Left ventricle myocardium superior (tissue), 1 donor: ENCODE measurements around the gene LAMC3. TPM values are rescaled to one million over a fixed set of nuclear protein-coding genes. Genes with fewer than 3 reads are reported as not detected.
A peak's percentile ranks its signal among the peaks of the same experiment; 100 is the strongest.
"Not testable (repeated sequence)": the region's sequence is repeated elsewhere in the genome, so short reads cannot be mapped to it uniquely, and the experiment has no call there.

Source experiments
- ATAC-seq: fragments of 200-7000 bp; cut with Tn5 transposase; one replicate; pipeline ENCODE4 v1.9.1; 2020; ENCODE audit warnings: mild to moderate bottlenecking, moderate library complexity
- DNase-seq: peaks from one replicate; pipeline ENCODE4 v3.0.0-alpha.2; 2020
- intact Hi-C: fragments of 100-400 bp; cut with micrococcal nuclease; formaldehyde crosslinking; loops from one replicate; pipeline ENCODE4 v1.11.0; 2022
- total RNA-seq: library from RNA; stranded (reverse); fragmentation: NEBNext Ultra II Directional; extraction: Animal tissue kit (Norgen Biotek cat#: 25700); gene quantifications from one replicate; pipeline ENCODE4 v1.2.1, GENCODE V29; 2021
- donor health status: DM: no; HTN: yes; CAD: no; lungs with severe emphysema.

The LAMC3 gene
- total RNA-seq, 1 donor from 2014 or later = 0.07 TPM

DNA sequence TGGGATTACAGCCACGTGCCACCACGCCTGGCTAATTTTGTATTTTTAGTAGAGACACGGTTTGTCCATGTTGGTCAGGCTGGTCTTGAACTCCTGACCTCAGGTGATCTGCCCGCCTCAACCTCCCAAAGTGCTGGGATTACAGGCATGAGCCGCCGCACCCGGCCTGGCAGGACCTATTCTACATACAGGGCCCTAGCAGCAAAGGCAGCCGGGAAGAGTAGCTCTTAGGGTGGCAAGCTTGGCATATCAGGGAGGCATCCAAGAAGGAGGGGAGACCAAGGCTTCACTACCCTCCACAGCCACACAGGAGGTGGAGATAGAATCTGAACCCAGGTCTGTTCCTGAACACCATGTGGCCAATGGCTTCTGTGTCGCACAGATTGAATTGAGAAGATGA lies 8.4 kb upstream of the LAMC3 start:
- DNase-seq, intact Hi-C loops, ATAC-seq: not testable (repeated sequence)

DNA sequence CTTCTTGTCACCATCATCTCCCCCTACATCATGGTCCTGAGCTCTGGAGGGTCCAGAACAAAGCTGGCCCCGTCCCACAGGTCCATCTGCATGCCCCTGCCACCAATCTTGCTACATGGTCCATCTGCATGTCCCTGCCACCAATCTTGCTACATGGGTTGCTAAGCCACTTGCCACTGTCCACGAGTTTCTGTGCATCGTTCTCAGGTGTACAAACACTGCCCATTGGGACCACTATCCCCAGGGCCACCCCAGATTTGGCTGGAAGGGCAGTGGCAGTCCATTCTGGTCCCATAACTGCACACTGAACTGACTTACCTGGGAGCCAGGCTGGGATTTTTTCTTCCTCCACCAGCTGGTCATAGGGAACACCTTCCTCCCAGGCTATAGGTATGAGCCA lies 8.0 kb upstream of the LAMC3 start:
- DNase-seq (no peak), ATAC-seq (no peak)

DNA sequence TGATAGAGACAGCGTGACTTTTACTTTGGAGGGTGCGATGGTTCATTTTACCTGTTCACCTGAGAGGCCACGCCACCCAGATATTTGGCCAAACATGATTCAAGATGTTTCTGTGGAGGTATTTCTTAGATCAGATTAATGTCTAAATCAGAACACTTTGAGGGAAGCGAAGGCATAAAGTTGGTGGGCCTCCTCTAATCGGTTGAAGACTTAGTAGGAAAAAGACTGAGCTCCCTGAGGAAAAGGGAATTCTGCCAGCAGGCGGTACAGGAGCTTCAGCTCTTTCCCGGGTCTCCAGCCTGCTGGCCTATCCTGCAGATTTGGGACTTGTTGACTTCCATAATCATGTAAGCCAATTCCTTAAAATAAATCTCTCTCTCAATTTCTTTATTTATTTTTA lies 7.0 kb upstream of the LAMC3 start:
- intact Hi-C loops = no loop called here
- DNase-seq (no peak), ATAC-seq (no peak)

More for the DNA sequence above, 8.0 kb upstream of the LAMC3 start:
- intact Hi-C loops = no loop called here

DNA sequence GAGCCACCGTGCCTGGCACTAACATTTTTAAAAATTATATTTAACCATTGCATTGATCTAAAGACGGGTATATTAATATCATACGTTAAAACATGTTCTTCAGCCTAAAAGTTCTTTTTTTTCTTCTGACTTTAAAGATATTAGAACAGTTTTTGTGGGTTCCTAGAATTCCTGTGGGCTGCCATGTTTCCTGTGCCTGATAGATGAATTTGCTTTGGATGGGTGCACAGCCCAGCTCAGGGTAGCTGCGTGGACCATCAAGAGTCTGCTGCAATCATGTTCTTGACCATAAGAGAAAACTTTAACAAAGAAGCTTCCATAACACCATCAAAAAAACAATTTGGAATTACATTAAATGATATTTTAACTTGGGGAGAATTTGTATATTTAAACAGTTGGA lies 2.4 kb upstream of the LAMC3 start:
- intact Hi-C loops = no loop called here
- ATAC-seq (no peak), DNase-seq (no peak)

DNA sequence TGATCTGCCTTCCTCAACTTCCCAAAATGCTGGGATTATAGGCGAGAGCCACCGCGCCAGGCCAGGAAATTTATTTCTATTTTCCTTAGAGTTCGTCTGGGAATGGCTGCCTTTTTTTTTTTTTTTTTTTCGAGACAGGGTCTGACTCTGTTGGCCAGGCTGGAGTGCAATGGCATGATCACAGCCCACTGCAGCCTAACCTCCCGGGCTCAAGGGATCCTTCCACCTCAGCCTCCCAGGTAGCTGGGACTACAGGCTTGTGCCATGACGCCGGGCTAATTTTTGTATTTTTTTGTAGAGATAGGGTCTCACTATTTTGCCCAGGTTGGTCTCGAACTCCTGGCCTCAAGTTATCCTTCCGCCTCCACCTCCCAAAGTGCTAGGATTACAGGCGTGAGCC lies 888 bp upstream of the LAMC3 start:
- intact Hi-C loops = no loop called here
- no peak for DNase-seq
- no peak for ATAC-seq

DNA sequence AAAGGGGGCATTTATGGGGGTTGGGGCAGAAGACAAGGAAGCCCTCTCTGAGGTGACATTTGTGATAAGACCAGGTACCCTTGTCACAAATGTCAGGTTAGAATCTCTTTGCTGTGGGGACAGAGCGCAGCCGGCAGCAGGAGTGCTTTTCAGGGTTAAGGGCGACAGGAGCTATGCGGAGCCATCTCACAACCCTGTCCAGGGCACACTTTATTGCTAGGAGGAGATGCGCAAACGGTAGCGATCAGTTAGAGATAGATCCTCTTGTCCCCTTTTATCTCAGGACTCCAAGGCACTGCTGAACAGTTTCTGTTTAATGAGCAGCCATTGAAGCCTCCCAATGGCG lies 438 bp upstream of the LAMC3 start:
- DNase-seq = no peak
- intact Hi-C loops = no loop called here
- no peak for ATAC-seq

DNA sequence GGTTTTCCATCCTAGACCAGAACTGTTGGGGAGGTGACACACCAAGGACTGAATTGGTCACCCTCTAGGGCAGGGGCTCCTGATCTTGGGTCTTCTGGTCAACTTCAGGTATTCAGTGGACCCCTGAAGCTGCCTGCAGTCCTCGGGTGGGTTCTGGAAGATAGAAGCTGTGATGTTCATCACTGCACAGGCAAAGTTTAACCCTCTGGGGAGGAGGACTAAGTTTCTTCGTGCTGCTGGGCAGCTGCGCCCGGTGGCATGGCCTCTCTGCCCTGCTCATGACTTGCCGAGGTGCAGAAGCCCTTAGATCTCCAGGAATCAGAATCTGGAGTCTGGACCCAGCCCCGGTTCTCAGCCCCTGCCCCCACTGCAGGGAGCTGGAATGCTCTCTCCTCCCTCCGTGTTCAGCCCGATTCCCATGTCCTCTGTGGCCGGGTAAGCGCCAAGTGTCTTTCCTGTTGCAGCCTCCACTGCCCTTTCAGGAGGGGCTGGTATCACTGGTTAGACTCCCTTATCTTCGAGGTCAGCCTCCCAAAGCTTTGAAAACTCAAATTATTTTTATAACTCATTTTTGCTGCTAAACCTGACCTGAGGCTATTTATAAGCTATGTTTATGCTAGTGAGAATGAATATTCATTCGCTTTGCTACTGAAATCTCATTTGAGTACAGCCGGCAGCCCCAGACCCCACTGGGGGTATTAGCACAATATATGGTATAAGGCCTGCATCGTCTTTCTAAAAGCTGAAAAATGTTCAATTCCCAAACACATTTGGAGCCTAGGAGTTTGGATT lies 1.7 kb downstream of the LAMC3 start:
- intact Hi-C loops = no loop called here
- no peak for ATAC-seq
- no peak for DNase-seq

DNA sequence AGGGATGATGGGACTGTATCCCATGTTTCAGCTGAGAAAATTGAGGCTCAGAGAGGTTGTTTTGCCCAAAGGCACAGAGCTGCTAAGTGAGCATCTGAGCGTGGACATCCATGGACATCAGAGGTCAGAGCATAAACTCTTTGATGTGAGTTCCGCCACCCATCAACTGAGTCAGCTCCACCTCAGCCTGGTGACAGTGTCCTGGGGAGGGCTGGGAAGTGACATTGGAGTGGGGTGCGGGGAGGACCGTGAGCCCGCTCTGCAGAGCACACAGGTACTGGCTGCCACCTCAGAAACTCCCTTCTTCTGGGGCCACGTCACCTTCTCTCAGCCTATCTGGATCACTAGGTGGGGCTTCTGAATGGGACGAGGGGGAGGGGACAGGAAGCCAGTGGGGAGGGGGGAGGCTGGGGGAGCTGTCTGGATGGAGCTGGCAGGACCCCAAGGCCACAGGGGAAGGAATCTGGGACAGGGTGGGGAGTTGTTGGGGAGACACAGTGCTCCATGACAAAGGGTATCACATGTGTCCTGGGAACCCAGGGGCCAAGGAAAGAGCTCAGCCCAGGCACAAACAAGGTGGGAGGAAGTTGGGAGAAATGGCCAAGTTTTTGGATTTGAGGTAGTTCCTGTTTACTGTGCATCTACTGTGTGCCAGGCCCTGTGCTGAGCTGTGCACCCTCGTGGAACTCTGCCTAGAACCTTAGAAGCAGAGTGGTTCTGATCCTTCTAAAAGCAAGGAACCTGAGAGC lies 2.5 kb downstream of the LAMC3 start:
- no peak for ATAC-seq
- DNase-seq = no peak
- intact Hi-C loops = no loop called here

DNA sequence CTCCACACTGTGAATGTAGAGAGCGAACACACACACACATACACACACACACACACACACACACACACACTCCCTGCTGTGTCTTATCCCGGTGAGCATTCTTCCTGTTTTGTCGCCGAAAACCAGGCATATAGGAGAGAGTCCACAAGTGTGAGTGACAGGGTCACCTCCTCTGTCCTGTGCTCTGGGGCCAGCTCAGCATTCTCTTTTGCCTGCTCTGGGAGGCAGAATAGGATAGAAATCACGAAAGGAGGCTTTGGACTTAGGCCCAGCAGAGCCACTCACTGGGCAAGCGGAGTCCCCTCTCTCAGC lies 3.0 kb downstream of the LAMC3 start:
- intact Hi-C loops = no loop called here
- no peak for ATAC-seq
- DNase-seq = no peak

DNA sequence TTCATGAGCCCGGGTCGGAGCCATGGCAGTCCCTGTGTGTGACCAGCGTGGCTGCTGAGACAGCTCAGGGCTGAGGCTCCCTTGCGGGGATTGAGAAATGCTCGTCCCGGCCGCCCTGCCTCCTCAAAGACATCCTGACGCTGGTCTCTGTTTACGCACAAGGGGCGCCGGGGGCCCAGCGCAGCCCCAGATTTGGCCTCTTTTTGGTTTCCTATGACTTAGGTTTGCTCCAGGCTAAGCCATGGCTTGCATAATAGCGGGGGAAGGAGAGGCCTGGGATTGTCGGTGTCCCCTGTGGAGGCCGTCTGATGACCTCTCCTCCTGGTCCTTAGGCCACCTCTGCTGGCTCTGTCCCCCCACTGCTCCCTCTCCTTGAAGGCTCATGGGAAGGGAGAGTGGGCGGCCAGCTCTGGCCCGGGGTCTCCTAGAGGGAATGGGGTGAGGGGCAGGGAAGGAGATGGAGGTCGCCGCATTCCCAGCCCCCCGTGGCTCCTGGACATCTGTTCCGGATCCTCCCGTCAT lies 3.5 kb downstream of the LAMC3 start:
- ATAC-seq (no peak), DNase-seq (no peak)
- intact Hi-C loops = no loop called here

DNA sequence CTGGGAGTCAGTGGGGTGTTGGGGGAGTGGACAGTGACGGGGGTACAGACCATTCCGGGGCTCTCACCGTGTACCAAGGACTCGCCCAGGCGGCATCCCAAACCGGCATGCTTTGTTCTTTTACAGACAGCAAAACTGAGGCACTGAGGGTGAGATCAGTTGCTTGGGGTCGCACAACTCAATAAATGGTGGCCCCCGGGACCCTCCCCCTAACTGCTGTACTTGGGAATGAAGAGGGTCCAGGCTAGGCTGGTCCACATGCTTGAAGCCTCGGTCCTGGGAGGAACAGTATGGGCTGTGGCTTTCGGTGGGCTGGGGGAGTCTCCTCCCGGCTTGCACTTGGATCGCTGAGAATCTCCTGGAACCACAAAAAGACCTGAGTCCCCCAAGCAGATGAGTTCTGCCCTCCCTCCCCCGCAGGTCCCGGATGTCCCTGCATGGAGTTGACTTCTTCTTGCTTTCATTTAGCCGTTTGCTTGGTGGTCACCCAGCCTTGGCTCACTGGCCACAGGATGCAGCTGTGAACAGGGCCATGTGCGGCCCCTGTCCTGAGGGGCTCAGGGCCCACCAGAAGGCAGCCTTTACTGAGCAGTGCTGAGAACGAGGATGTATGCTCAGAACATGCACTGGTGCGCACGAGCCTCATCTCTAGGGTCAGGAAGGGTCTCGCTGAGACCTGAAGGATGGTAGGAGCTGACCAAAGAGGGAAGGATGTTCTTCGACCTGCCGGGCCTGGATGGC lies 4.2 kb downstream of the LAMC3 start:
- no peak for DNase-seq
- no peak for ATAC-seq
- intact Hi-C loops = no loop called here

DNA sequence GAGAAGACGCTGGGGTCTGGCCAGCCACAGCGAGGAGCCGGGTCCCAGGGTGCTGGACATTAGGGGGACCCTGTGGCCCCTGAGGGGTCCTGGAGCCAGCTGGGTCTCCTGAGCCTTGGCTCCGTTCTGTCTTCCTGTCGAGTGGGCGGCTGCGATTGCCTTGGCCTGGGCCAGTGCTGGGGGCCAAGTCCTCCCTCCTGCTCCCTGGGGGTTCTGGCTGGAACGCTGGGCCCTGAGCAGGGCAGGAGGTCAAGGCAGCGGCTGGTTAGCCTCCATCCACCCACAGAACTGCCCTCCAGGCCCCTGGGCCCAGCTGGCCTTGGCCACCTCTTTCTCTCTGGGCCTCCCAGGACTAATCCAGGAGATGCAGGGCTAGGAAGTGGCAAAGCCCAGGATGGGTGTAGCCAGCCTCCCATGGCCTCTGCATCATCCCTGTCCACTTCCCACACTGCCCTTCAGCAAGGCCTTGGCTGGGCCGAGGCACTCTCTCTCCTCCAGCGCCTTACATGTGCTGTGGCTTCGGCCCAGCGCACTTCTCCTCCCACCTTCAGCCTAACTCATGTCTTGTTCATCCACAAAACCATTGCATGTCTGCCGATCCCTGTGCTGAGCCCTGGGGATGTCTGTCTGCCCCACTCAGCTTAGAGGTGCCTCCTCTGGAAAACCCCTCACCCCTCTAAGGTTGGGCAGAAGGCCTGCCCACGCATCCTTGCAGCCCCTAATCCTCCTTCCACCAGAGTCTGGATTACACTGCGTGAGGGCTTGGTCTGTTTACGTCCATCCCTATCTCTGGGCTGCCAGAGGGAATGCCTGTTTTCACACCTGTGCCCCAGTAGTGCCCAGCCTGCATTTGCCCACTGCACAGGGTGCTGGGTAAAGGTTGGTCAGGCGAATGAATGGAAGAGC lies 5.0 kb downstream of the LAMC3 start:
- DNase-seq = no peak
- intact Hi-C loops = no loop called here
- peak; percentile 41 for ATAC-seq

DNA sequence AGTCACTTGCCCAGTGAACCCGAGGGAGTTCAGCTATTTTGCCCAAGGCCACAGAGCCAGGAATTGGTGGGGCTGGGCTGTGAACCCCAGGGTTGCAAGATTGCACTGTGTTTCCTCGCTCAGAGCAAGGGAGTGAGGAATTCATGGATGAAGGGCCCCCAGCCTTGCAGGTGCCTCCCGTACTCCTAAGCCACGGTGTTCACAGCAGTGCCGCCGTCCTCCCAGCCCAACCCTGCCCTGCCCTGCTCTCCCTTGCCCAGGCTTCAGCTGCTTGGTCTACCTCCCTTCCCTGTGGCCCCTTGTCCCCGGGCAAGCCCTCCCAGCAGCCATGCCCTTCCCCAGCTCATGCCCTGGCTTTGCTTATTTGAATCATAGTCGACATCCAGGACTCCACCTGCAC lies 6.1 kb downstream of the LAMC3 start:
- DNase-seq = no peak
- no peak for ATAC-seq
- intact Hi-C loops = no loop called here

DNA sequence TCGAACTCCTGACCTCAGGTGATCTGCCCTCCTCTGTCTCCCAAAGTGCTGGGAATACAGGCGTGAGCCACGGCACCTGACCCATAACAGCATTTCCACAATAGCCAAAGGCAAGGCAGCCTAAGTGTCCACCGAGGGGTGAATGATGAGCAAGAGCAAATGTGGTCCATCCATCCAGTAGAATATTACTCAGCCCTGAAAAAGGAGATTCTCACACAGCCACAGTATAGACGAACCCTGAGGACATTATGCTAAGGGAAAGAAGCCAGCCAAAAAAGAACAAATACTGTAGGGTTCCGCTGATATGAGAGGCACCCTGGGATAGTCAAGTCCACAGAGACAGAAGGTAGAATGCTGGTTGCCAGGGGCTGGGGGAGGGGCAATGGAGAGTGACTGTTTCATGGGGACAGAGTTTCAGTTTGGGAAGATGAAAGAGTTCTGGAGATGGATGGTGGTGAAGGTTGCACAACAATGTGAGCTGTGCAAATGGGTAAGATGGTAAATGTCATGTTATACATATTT lies 7.0 kb downstream of the LAMC3 start:
- ATAC-seq (no peak), DNase-seq (no peak)
- intact Hi-C loops = no loop called here

DNA sequence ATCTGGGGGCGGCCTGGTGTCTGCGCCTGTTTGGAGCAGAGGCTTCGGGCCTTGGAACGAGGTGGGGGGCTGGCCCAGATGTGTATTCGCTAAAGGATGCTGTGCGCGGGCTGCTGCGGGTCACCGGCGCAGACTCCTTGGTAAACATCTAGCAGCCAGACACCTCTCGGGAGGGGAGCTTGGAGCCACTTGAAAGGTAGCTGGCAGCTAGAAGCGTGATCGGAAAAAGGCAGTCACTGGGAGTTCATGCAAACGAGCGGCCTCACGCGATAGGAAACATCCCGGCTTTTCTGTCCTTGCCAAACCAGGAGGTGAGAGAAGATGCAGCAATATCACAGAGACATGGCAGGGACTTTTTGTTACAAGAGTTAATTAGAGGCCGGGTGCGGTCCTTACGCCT lies 8.1 kb downstream of the LAMC3 start:
- ATAC-seq = no peak
- DNase-seq = no peak
- intact Hi-C loops = no loop called here

DNA sequence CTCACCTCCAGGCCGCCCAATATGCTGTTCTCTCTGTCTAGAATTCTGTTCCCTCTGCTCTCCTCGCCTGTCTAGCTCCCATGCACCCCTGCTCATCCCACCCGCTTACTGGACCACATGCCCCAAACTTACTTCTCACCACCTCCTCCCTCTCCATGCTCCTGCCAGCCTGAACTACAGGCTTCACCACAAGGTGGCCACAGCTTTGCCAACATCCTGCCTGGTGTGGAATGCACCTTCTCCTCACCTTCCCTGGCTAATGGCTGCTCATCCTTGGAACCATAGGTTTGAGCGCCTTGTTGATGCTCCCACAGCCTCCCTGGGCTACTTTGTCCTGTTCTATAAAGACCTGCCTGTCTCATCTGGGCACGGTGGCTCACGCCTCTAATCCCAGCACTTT lies 9.6 kb downstream of the LAMC3 start:
- no peak for ATAC-seq
- intact Hi-C loops = no loop called here
- no peak for DNase-seq

DNA sequence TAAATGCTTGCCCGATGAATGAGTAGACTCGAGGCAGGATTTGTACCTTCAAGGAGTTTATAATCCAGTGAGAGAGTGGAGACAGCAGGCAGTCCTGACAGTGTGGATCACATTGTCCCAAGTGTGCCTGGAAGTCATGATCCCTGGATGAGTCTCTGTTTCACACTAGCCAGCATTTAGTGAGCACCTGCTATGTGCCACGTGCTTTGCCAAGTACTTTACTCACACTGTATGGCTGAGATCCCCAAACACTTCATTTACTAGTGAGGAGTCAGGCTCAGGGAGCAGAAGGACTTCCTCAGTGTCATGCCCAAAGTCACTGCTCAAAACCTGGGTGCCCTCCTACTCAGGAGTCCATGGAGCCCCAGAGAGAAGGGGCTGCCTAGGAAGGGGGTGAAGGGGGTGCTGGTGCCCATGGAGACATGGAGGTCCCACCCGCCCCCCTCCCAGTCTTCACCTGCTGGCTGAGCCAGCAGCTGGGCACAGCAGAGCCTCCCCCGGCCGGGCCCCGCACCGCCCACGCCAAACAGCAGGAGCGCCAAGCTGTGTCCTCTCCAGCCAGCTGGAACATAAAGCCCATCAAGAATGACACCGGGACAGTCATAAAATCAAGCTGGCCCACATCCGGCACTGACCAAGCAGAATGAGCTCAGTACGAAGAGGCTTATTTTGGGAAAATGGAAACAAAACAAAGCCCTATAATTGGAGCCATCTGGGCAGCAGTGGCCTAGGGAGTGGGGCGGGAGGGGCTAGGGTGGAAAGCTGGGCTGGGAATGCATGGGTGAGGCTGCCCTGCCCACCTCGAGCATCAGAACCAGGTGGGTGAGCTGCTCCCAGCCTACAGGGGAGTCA lies 10.6 kb downstream of the LAMC3 start:
- no peak for DNase-seq
- intact Hi-C loops = no loop called here

DNA sequence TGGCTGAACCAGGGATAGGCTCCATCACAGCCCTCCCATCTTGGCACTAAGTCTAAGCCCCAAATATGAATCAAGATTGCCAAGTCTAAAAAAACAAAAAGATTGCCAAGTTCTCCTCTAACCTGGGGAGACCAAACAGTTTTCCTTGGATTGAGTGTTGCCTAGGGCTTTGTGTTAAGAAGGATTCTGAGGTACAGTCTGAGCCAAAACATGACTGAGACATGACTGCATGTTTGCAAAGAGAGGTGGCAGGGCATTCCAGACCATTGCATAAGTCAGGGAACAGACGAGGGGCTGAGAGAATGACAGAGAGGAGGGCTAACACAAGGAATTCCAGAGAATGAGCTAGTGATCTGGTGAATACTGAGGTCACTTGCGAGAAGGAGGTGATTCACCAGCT lies 11.4 kb downstream of the LAMC3 start:
- DNase-seq = no peak
- intact Hi-C loops = no loop called here
- ATAC-seq = no peak

More for the DNA sequence above, 10.6 kb downstream of the LAMC3 start:
- peak; percentile 35 for ATAC-seq
